HepG2 (cell line): ENCODE results near the gene MAFB.

Source experiments
- KAT2B ChIP-seq: fragments of 150-350 bp; IDR thresholded peaks from 2 replicates; pipeline ENCODE4 v1.6.1; 2014; ENCODE audit warnings: low read depth, low read length, borderline replicate concordance
- MYC ChIP-seq: sonication (generic); formaldehyde crosslinking; IDR thresholded peaks from 2 replicates; pipeline ENCODE4 v1.9.0; 2021; ENCODE audit warnings: missing genetic modification reagents, borderline replicate concordance
- ZBTB8A ChIP-seq: sonication (generic); formaldehyde crosslinking; IDR thresholded peaks from 2 replicates; pipeline ENCODE4 v1.4.0; 2020; ENCODE audit warnings: mild to moderate bottlenecking, low read depth, missing genetic modification reagents, borderline replicate concordance
- ZNF124 ChIP-seq: sonication (generic); formaldehyde crosslinking; IDR thresholded peaks from 2 replicates; pipeline ENCODE4 v1.4.0; 2020; ENCODE audit warnings: missing genetic modification reagents

- TF ChIP-seq ZBTB8A (CRISPR knock-in tag) (no peak), ZNF124 (CRISPR knock-in tag) (no peak), KAT2B (no peak), MYC (CRISPR knock-in tag) (no peak)
Measured at GRCh38 chr20:40644863-40645262, 44.2 kb downstream of the MAFB start.
